Measurements from ENCODE around the gene ERBB4.

- TF ChIP-seq, protein P1, sequence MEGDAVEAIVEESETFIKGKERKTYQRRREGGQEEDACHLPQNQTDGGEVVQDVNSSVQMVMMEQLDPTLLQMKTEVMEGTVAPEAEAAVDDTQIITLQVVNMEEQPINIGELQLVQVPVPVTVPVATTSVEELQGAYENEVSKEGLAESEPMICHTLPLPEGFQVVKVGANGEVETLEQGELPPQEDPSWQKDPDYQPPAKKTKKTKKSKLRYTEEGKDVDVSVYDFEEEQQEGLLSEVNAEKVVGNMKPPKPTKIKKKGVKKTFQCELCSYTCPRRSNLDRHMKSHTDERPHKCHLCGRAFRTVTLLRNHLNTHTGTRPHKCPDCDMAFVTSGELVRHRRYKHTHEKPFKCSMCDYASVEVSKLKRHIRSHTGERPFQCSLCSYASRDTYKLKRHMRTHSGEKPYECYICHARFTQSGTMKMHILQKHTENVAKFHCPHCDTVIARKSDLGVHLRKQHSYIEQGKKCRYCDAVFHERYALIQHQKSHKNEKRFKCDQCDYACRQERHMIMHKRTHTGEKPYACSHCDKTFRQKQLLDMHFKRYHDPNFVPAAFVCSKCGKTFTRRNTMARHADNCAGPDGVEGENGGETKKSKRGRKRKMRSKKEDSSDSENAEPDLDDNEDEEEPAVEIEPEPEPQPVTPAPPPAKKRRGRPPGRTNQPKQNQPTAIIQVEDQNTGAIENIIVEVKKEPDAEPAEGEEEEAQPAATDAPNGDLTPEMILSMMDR (IDR thresholded peaks at IDR 0.05): no peak
- TF ChIP-seq ZFX (IDR thresholded peaks at IDR 0.05; ENCODE audit: borderline replicate concordance): no peak
Measured at GRCh38 chr2:212367431-212367830, 171.2 kb downstream of the ERBB4 start.

Measured in 22Rv1 (cell line).